ENCODE results near the gene SLC38A6.
"Not testable (repeated sequence)": the region's sequence is repeated elsewhere in the genome, so short reads cannot be mapped to it uniquely, and the experiment has no call there.

SLC38A6 gene

DNA sequence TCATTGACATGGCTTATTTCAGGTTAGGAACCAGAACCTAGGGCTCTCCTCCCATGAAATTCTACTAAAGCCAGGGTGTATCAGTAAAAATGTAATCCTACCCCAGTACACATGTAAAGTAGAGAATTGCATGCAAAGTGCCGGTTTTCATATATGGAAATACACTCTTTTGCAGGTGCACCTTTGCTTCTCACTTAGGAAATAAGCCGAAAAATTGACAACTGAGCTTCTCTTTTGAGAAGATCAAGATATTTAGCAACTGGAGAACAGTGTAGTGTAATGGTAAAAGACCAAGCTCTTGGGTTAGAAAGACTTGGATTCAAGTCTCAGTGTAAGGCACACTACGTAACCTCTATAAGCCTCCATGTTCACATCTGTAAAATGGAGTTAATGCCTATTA is 82.4 kb downstream of the SLC38A6 start:
- no peak for DNase-seq

DNA sequence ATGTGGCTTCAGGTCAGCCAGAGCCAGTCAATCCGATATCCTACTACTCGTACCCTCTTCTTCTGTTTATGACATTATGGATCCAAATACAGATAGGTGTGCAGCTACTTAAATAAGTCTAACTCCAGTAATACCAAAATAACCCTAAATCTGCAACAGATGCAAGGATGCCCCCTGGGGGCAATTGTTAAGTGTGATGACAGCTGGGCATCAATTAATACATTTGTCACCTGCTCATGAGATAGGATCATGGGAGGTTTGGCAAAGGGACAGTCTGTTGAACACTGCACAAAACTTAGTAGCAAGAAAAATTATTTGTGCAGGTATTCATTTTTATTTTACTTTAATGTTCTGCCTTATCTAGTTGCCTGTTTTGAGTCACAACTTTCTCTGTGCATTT is 83.2 kb downstream of the SLC38A6 start:
- peak in 1 of 2 experiments; percentile 22 for DNase-seq

DNA sequence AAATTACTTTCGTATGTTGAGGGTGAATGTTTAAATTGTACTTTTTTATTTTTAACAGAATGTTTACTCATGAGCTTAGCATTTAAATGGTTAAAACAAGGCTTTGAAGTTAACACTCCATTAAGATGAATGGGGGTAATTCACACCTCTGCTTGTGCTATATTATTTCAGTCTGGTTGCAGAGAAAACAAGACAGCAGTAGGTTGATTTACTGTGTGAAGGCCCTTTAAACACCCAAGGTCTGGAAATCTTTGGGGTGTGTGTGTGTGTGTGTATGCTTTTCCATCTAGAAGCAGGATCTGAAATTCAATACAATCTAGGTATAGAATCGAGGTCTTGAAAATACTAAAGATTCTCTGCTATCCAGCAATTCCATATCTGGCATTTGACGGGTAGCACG is 83.8 kb downstream of the SLC38A6 start:
- peak; percentile 3 to 59 for DNase-seq

DNA sequence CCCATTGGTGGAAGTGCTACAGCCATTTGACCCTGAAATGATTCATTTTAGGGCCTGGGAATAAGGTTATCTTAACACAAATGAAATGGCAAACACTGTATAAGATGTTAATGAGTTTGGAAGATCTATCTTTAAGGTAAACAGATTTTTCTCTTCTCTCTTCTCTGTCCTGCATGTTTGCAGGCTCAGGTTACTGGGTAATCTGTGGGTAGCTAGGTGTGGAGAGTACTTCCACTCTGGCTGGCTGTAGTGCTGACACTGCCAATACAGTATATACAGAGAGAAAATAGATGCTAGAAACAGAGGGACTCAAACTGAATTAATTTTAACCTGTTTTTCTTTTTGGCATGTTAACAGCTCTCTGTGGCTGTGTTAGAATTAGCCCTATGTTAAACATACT is 84.6 kb downstream of the SLC38A6 start:
- DNase-seq = peak; percentile 5 to 66

DNA sequence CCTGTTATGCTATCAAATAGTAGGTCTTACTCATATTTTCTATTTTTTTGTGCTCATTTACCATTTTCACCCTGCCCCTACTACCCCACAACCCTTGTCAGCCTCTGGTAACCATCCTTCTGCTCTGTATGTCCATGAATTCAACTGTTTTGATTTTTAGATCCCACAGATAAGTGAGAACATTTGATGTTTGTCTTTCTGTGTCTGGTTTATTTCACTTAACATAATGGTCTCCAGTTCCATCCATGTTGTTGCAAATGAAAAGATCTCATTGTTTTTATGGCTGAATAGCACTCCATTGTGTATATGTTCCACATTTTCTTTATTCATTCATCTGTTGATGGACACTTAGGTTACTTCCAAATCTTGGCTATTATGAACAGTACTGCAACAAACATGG is 91.4 kb downstream of the SLC38A6 start:
- DNase-seq = not testable (repeated sequence)

DNA sequence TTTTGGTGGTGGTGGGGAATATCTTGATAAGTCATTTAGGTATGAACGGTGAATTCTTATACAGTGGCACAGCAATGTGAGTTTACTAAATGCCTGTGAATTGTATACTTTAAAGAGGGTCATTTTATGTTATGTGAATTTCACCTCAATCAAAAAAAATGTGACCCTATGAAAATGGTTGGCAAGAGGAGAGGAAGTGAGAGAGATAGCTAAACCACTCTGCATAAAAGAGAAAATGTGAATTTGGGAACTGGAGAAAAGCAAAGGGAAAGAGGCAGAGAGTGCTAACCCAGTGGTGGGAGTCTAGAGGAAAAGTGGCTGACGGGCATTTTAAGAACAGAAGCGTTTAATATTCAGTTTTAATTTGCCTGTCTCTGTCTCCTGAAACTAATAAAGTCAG is 93.8 kb downstream of the SLC38A6 start:
- no peak for DNase-seq

DNA sequence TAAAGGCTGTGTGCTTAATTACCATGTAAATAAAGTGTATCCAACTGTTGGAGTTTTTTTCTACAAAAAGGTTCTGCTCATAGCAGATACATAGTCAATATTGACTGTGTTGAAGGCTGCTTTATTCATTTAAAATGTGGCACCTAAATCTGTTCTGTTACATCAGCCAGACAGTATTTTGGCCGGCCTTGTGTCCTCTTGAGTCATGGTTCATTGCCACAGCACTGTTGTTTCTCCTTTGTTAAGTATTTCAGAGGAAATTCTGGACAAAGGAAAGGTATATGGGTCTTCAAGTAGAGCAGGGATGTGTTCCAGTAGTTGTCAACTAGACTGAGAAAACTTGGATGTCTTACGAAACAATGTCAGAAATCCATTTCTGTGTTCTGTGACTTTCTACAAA is 95.5 kb downstream of the SLC38A6 start:
- peak in 1 of 2 experiments; percentile 67 for DNase-seq

DNA sequence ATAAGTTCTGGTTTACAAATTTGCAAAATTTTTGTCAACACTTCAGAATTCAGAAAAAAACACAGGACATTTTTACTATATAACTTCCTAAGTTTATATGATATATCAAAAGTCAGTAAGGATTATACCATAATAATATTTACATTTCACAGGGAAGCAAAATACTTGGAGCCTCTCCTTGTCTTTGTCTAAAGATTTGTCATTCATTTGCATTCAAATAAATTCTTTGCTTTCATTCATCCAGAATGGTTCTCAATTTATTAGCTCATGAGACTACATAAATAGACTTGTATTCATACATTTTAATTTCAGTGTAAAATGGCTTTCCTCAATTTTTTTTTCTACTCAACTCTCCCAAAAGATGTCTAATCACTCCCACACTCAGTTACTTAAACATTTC is 96.4 kb downstream of the SLC38A6 start:
- no peak for DNase-seq

DNA sequence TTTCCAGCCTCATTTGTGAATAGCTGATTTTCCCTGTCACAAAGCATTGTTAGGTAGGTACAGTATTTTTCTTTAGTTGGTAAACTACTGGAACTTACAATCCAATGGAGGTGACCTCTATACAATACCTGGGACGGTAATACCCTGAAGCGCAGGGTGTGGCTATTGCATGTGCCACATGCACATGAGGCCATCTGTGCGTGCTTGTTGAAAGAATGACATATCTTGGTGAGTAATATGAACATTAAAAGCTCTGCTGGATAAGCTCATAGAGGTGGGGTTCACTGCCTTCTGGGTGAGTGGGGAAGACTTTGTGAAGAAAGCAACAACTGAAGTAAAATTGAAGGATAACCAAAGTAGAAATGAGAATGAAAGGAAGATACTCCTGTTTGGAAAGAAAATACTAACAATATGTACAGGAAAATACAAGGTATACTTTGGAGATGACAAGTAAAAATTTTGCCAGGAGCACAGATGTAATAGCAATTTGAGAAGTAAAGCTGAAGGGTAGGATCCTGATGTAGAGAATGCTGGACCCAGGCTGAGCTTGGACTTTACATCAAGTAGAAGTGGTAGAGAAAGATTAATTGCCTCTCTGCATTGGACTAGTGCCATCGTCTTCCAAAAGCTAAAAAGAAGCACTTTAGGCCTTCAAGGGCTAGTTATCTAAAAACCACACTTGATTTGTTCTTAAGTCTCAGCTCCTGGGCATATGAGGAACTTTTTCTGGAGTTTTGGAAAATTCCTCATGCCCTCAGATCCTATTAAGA is 97.1 kb downstream of the SLC38A6 start:
- DNase-seq = no peak

DNA sequence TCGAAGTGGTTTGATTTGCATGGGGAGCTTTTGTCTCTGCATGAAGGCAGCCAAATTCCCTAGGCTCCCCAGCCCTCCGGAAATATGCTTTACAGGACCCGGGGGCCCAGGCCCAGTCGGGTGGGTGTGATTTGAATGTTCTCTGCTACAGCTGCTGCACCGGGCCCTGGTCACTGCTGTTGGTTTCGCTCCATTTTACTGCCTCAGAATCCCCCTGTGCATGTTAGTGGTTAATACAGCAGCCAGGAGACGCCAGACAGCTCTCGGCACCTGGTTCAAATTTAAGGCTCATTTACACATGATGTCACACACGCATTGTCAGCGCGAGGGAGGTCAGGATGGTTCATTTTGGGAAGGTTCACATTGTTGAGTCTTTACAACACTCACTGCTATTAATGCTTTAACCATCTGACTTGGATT is 99.6 kb downstream of the SLC38A6 start:
- no peak for DNase-seq

DNA sequence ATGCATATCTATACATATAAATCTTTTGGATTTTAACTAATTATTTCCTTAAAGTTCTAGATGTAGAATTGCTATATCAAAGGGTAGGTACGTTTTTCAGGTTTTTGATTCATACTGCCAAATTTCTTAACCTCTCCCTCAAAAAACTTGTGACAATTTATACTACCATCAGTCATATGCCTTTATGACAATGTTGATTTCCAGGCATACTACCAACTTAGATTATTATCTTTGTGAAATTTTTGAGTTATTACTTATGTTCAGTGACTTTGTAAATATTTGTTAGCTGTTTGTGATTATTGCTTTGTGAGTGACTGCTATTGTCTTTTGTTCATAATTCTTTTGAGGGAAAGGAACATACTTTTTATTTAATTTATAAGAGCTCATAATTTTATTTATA is 107.0 kb downstream of the SLC38A6 start:
- no peak for DNase-seq

DNA sequence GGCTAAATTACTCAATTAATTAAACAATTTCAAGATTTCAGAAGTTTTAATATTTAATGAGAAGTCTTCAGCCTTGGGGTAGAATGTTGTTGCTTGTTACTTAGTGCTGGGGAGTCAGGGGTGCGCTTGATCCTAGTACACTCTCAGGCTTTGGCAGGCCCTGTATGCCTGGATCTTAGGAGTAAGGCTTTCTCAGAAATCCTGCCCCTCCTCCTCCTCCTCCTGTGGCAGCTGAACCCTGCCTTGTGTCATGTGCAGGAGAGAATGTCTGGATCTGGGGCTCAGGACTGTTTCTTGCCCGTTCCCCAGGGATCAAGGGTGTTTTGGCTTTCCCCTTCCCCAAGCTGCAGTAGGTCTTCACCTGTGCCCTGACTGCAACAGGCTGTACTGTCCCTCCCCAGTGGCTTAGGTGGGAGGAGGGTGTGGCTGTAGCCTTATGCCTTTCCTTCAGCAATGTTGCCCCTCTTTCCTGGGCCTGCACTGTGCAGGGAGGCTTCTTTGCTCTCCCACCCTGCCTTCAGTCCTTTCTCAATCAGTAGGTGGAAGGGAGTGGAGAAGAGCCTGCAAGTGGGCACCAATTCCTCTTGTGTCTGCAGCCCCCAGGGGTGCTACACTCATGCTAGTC is 108.2 kb downstream of the SLC38A6 start:
- DNase-seq = no peak

DNA sequence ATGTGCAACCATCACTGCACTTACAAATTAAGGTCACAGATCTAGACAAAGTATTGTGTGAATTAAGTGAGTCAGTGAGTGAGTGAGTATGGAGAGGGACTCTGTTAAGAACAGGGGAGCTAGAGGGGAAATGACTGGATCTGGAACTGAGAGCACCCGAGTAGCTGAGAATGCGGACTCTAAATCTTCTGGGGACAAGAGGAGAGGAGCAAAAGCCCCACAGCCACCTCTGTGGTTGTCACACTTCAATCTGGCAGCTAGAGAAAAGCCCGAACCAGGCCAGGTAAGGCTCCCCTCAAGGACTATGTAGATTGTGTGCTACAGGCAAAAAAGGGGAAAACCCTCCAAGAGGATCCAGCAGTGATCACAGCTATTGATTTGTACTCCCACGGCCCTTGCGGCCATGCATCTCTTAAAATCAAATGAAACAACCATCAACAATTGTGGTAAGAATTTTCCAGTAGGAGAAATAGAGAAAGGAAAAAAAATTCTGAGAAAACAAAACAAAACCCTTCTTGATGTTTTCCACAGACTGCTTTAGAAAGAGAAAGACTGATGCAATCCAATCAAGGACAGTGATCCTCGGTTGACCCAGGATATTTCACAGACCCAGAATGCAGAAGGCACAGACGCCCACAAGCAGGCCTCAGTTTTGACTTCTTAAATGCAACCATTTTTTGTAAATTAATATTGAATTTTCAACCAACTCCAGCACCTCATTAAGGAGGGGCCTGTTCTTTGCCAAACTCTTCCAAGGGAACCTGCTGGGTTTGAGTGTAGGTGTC is 109.6 kb downstream of the SLC38A6 start:
- no peak for DNase-seq

DNA sequence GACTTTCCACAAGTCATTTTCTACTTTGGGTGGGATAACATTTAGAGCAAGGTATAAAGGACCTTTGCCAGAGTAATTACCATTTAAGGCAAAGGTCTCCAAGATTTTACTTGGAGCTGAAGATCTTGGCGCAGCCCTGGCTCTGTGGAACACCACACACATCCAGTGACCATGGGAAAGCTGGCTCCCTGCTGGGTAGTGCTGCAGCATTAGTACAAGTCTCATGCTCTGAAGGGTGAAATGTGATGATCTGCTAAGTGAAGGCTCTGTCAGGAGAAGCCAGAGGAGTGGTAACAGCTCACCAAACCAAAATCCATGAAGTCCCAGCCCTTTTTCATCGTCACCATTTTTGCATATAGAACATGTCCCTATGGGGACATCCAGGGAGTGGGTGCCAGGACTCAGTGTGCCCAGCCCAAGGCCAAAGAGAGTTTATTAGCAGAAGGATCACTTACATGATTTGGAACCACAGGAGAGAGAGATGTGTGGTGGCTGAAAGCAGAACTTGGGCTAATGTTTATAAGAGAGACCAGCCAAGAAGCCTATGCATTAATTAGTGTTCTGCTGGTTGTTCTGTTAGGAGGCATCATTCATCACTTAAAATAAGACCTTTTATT is 110.7 kb downstream of the SLC38A6 start:
- DNase-seq = no peak

DNA sequence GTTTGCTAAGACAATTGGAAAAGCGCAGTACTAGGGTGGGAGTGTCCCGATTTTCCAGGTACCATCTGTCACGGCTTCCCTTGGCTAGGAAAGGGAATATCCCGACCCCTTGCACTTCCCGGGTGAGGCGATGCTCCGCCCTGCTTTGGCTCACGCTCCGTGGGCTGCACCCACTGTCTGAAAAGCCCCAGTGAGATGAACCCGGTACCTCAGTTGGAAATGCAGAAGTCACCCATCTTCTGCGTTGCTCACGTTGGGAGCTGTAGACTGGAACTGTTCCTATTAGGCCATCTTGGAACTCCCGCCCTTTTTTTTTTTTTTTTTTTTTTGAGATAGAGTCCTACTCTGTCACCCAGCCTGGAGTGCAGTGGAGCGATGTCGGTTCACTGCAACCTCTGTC is 117.1 kb downstream of the SLC38A6 start:
- not testable (repeated sequence) for DNase-seq

DNA sequence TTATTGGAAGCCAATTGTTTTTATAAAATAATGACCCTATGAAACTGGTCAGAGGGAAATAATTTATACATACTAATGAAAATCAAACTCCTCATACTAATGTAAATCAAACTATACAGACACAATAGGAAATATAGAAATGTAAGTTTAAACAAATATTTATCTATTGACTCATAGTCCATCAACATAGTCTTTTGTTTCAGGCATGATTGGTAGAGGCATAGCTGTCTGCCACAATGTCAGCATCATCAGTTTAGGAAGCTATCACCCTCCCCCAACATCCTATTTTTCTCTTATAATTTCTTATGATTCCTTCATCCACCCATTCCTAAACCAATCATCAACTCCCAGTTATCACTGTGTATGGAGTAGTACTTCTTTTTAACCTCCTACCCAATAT is 117.7 kb downstream of the SLC38A6 start:
- DNase-seq = no peak

DNA sequence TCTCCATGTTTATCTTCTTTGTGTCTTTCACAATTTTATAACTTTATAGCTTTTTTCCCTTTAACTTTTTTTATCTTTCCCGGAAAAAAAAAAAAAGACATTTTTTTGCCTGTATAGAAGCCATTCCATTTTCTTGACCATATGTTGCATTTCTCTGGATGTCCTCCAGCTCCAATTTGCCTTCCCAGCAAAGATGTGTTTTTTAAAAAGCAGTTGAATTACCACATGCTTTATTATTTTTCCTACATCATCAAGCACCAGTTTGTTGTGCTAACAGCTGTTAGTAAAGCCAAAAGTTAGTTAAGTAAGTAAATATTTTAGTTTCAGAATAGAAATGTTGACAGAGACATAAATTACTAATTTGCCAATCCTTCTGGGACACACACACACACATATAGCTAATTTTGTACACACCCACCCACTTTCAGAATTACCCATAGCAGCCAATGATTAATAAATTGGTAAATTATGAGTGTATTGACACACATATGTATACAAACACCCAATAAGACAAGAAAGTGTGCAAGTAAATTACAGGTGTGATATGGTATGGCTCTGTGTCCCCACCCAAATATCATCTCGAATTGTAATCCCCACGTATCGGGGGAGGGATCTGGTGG is 118.3 kb downstream of the SLC38A6 start:
- no peak for DNase-seq

DNA sequence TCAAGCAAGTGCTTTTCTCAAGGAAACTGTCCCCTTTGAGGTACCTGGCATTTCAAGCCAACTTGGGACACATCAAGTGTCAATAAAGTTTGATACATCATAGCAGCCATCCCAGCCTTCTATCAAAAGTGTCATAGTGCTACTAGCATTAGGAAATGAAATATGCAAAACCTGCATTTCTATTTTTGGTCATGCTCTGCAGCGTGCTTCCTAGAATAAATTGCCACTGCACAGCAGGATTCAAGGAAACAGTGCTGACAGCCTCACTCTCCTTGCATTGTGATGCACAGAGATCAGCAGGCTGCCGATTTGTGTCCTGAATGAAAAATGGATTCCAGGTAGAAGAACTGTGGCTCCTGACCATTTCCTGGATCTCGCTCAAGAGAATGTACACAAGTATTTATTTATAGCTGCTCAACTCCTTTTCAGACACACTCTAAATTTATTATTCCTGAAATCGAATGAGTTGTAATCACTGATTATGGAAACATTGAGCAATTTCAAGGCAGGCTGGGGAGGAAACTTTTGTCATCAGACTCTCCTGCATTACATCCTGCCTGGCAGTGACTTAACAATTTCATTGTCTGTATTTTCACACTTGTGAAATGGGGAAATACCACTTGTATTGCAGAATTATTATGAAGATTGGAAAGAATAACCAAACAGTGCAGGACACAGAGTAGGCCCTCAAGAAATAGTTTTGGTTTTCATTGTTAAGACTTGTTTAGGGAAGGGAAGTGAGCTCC is 120.9 kb downstream of the SLC38A6 start:
- no peak for DNase-seq

Measured in NCI-H2081 (cell line).